K562 (cell line): Measurements from ENCODE around the gene HSPA1B. TPM values are rescaled to one million over a fixed set of nuclear protein-coding genes. Genes with fewer than 3 reads are reported as not detected.

Source experiments
- CBFA2T3 ChIP-seq: fragments of 450-650 bp; IDR thresholded peaks from 2 replicates; pipeline ENCODE4 v1.6.1; 2017
- EWSR1 ChIP-seq: fragments of 450-650 bp; IDR thresholded peaks from 2 replicates; pipeline ENCODE4 v1.6.1; 2018; ENCODE audit warnings: borderline replicate concordance, mild to moderate bottlenecking, low read depth, moderate library complexity; ENCODE audit not compliant: partially characterized antibody
- FOXO4 ChIP-seq: fragments of 450-650 bp; formaldehyde crosslinking; IDR thresholded peaks from 2 replicates; pipeline ENCODE4 v1.4.0; 2020; ENCODE audit warnings: mild to moderate bottlenecking, moderate library complexity
- GABPB1 ChIP-seq: sonication (generic); formaldehyde crosslinking; IDR thresholded peaks from 2 replicates; pipeline ENCODE4 v1.8.0; 2022; ENCODE audit warnings: mild to moderate bottlenecking, missing genetic modification reagents
- GTF3C2 ChIP-seq: IDR thresholded peaks from 3 replicates; pipeline ENCODE4 v1.6.1; 2011; ENCODE audit warnings: borderline replicate concordance, mild to moderate bottlenecking, moderate library complexity; ENCODE audit not compliant: insufficient read length; ENCODE audit errors: extremely low read depth
- ID3 ChIP-seq, 2 experiments: fragments of 250-450 bp in 1 of 2; fragments of 450-650 bp in 1 of 2; sonication (Bioruptor Pico) in 1 of 2; IDR thresholded peaks; 2 replicates each; pipeline versions ENCODE4 v1.6.1 to v1.8.0; 2016 to 2021; ENCODE audit warnings: mild to moderate bottlenecking in 2 of 2, moderate library complexity in 2 of 2, missing compliant biosample characterization in 1 of 2, missing genetic modification characterization in 1 of 2
- PML ChIP-seq: IDR thresholded peaks from 2 replicates; pipeline ENCODE4 v1.6.1; 2012; ENCODE audit warnings: low read length, inconsistent platforms
- PTTG1 ChIP-seq: fragments of 450-650 bp; IDR thresholded peaks from 2 replicates; pipeline ENCODE4 v1.6.1; 2016; ENCODE audit warnings: low read depth, mild to moderate bottlenecking, missing genetic modification characterization, missing compliant biosample characterization
- RERE ChIP-seq: sonication (generic); formaldehyde crosslinking; IDR thresholded peaks from 2 replicates; pipeline ENCODE4 v1.8.0; 2023; ENCODE audit warnings: missing genetic modification reagents, mild to moderate bottlenecking, borderline replicate concordance
- SNAPC5 ChIP-seq: fragments of 250-450 bp; sonication (Bioruptor Pico); IDR thresholded peaks from 2 replicates; pipeline ENCODE4 v1.8.0; 2021; ENCODE audit warnings: moderate library complexity, mild to moderate bottlenecking, inconsistent platforms
- ZNF589 ChIP-seq: fragments of 200-800 bp; sonication (Bioruptor generic); IDR thresholded peaks from 2 replicates; pipeline ENCODE4 v1.6.1; 2016; ENCODE audit warnings: low read depth, missing genetic modification characterization, missing compliant biosample characterization
- ZNF644 ChIP-seq: fragments of 200-800 bp; sonication (Bioruptor generic); IDR thresholded peaks from 2 replicates; pipeline ENCODE4 v1.6.1; 2016; ENCODE audit warnings: low read depth, missing genetic modification characterization, missing compliant biosample characterization
- ZNF764 ChIP-seq: fragments of 250-450 bp; sonication (Bioruptor Pico); IDR thresholded peaks from 2 replicates; pipeline ENCODE4 v1.4.0; 2020; ENCODE audit warnings: low read depth, mild to moderate bottlenecking, moderate library complexity
- polyA plus RNA-seq, 8 experiments: library from polyadenylated mRNA; depleted of rRNA in 4 of 8; stranded (reverse) in 5 of 8; unstranded in 3 of 8; fragments of >200 nt; fragmentation: Nextera tagmentation in 2 of 8; fragmentation: Illumina TruSeq in 1 of 8; extraction: Ambion mirVana in 2 of 8; extraction: Trizol in 1 of 8; gene quantifications; 2 replicates each; pipeline versions ENCODE4 v1.2.1 to v1.2.3, GENCODE V29; 2011 to 2014; ENCODE audit warnings: inconsistent platforms in 1 of 8, missing spikeins in 1 of 8
- total RNA-seq, 7 experiments: library from RNA; depleted of rRNA in 6 of 7; stranded (reverse); fragments of >200 nt in 6 of 7; fragmentation: Illumina TruSeq in 2 of 7; extraction: Trizol in 2 of 7; gene quantifications; 2 replicates each; pipeline versions ENCODE4 v1.2.1 to v1.2.3, GENCODE V29; 2011 to 2021; ENCODE audit warnings: low replicate concordance in 1 of 7

The HSPA1B gene
- total and polyA plus RNA-seq, 9 of the 15 experiments (the other 6 are each of a cell fraction or from before 2014, with no cell fraction given): 0.27 to 227 (median 51.2) TPM

GRCh38 chr6:31862344-31863235 lies 35.1 kb downstream of the HSPA1B start, which contains the start of gene NEU1 (continued):
- TF ChIP-seq RERE (CRISPR knock-in tag): 0 out of 2 replicates have a peak, but pooled peaks have one; percentile 92
- TF ChIP-seq ZNF644: no peak
- TF ChIP-seq FOXO4 (CRISPR knock-in tag): peak; percentile 55; the same call in 1 of the 2 replicates
- no peak for TF ChIP-seq EWSR1
- peak; percentile 82 for TF ChIP-seq GABPB1
- no peak for TF ChIP-seq PML
- TF ChIP-seq PTTG1 (tag): no peak
- TF ChIP-seq SNAPC5: no peak
- 0 out of 2 replicates have a peak, but pooled peaks have one; percentile 48 for TF ChIP-seq ZNF764
- TF ChIP-seq ID3 (CRISPR knock-in tag; IDR thresholded peaks at IDR 0.05): no peak
- TF ChIP-seq ID3 (tag; IDR thresholded peaks at IDR 0.05): peak; percentile 70
- no peak for TF ChIP-seq GTF3C2
- no peak for TF ChIP-seq ZNF589 (CRISPR knock-in tag)
- TF ChIP-seq CBFA2T3: 0 out of 2 replicates have a peak, but pooled peaks have one; percentile 3
